Small intestine (tissue), 7 donors: ENCODE data around the gene KRTAP10-4. TPM values are rescaled to one million over a fixed set of nuclear protein-coding genes. Genes with fewer than 3 reads are reported as not detected.

Source experiments
- DNase-seq, 2 donors: peaks; one replicate each; pipeline versions ENCODE4 v3.0.0 to v3.0.0-alpha.2; 2013
- FAIRE-seq: peaks from 2 replicates; lab custom pipeline; 2012; peaks lifted over from hg19 to GRCh38; lab: Jason Lieb, UNC
- H3K27ac ChIP-seq, 3 donors: one replicate each; pipeline ENCODE4 v1.5.1; 2013; ENCODE audit warnings: low read length in 2 of 3, mild to moderate bottlenecking in 2 of 3, control low read depth in 1 of 3, inconsistent platforms in 1 of 3, low read depth in 1 of 3, moderate library complexity in 1 of 3
- H3K27me3 ChIP-seq, 3 donors: one replicate each; pipeline ENCODE4 v1.6.1; 2013; ENCODE audit warnings: low read length in 3 of 3, inconsistent platforms in 1 of 3; ENCODE audit not compliant: control insufficient read depth in 3 of 3, insufficient read depth in 3 of 3
- H3K36me3 ChIP-seq, 3 donors: one replicate each; pipeline ENCODE4 v1.6.1; 2013; ENCODE audit warnings: low read length in 3 of 3, inconsistent platforms in 1 of 3, low read depth in 1 of 3, mild to moderate bottlenecking in 1 of 3, moderate library complexity in 1 of 3; ENCODE audit not compliant: control insufficient read depth in 3 of 3, insufficient read depth in 2 of 3
- H3K4me1 ChIP-seq, 3 donors: one replicate each; pipeline ENCODE4 v1.6.1; 2013; ENCODE audit warnings: low read length in 2 of 3, inconsistent platforms in 1 of 3, low read depth in 1 of 3, mild to moderate bottlenecking in 1 of 3, moderate library complexity in 1 of 3; ENCODE audit not compliant: control insufficient read depth in 3 of 3, insufficient read depth in 2 of 3
- H3K4me3 ChIP-seq, 3 donors: one replicate each; pipeline ENCODE4 v1.5.1; 2013; ENCODE audit warnings: low read length in 3 of 3, control low read depth in 1 of 3, inconsistent platforms in 1 of 3, low read depth in 1 of 3, mild to moderate bottlenecking in 1 of 3, moderate library complexity in 1 of 3
- H3K9me3 ChIP-seq, 2 donors: one replicate each; pipeline ENCODE4 v1.6.1; 2013; ENCODE audit warnings: low read depth in 1 of 2, low read length in 1 of 2; ENCODE audit not compliant: control insufficient read depth in 2 of 2, insufficient read depth in 1 of 2
- WGBS, 3 donors: extraction: QIAGEN DNeasy Blood & Tissue Kit; methylation state at CpG; one replicate each; pipeline ENCODE4 v1.1.7; 2013; 5-methylcytosine and 5-hydroxymethylcytosine counted together
- polyA plus RNA-seq, 4 donors: library from polyadenylated mRNA; stranded (reverse) in 3 of 4; unstranded in 1 of 4; fragments of 200-250 nt in 3 of 4; fragments of 120-200 nt in 1 of 4; gene quantifications; one replicate each; pipeline versions ENCODE4 v1.2.1 to v1.2.3, GENCODE V29; 2013
- donor health status: healthy with polysubstance abuse.
- donor health status: control.
- donor health status: control.
- donor health status: Bipolar disorder and iron deficiency.
- donor health status: healthy.

Gene KRTAP10-4
- polyA plus RNA-seq, 4 donors = not detected

DNA sequence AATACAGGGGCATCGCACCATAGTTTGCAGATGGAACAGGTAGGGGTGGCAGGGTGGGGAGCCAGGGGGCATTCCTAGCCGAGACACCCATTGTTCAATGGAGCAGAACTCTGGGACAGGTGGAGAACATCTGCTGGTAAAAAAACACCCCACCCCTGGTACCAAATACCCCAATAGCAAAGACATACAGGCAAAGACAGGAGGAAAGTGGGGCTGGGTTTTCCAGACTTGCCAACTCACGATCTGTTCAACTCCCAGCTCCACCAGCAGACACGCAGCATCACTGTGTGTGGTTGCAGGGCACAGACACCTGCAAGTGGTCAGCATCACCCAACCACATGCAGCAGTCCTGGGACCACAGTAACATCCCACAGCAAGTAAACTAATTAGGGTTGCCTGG, 38.0 kb downstream of the KRTAP10-4 start:
- no peak overlapping the region for H3K27ac ChIP-seq
- no peaks in the 10 kb centered on the region for H3K4me1 ChIP-seq
- H3K36me3 ChIP-seq = no peaks in the 10 kb centered on the region
- DNase-seq (no peak), FAIRE-seq (no peak)
- 72 to 84% (median 80%) methylated on average over 4 of the region's 4 CpGs for WGBS, 3 donors
- H3K27me3 ChIP-seq = peaks cover 0 to under 1% (median 0%) of the 10 kb centered on the region in 3 donors
- peaks cover 0 to 18% of the 10 kb centered on the region in 2 donors for H3K9me3 ChIP-seq
- no peak overlapping the region for H3K4me3 ChIP-seq

DNA sequence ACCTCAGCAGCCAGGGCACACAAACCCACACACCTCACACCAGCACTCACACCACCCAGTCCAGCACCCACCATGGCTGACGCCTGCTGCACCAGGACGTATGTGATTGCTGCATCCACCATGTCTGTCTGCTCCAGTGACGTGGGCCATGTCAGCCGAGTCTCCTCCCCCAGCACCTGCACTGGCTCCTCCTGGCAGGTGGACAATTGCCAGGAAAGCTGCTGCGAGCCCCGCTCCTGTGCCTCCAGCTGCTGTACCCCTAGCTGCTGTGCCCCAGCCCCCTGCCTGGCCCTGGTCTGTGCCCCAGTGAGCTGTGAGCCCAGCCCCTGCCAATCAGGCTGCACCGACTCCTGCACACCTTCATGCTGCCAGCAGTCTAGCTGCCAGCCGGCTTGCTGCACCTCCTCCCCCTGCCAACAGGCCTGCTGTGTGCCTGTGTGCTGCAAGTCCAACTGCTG, 38.5 kb downstream of the KRTAP10-4 start, which contains the start of gene KRTAP10-8:
Gene KRTAP10-8 (plus strand): TSS at position 51 of the 458 bp plus-strand sequence. CDS start 22 bp downstream, at position 73.
- H3K36me3 ChIP-seq = no peaks in the 10 kb centered on the region
- no peak for DNase-seq

GRCh38 chr21:44612669-44613229, 39.2 kb downstream of the KRTAP10-4 start:
- no peak overlapping the region for H3K4me3 ChIP-seq
- H3K4me1 ChIP-seq = no peaks in the 10 kb centered on the region
- peaks cover 0 to 2% (median 0%) of the 10 kb centered on the region in 3 donors for H3K27me3 ChIP-seq
- DNase-seq (no peak), FAIRE-seq (no peak)
- H3K9me3 ChIP-seq = peaks cover 0 to 18% of the 10 kb centered on the region in 2 donors
- H3K27ac ChIP-seq = no peak overlapping the region
- WGBS, 3 donors = 70 to 85% (median 77%) methylated on average over 12 to 13 of the region's 13 CpGs
- no peaks in the 10 kb centered on the region for H3K36me3 ChIP-seq

More for the DNA sequence above, 38.5 kb downstream of the KRTAP10-4 start, which contains the start of gene KRTAP10-8:
- no peak for FAIRE-seq
- Histone ChIP-seq H3K27ac (no peak within 1 kb of the TSS), H3K4me1 (no peaks in the 10 kb centered on the region), H3K9me3 (peaks cover 0 to 18% of the 10 kb centered on the region in 2 donors), H3K4me3 (no peak within 1 kb of the TSS), H3K27me3 (peaks cover 0 to 2% (median 0%) of the 10 kb centered on the region in 3 donors)
- WGBS, 3 donors = 41 to 84% (median 63%) methylated on average over 8 of the region's 8 CpGs

DNA sequence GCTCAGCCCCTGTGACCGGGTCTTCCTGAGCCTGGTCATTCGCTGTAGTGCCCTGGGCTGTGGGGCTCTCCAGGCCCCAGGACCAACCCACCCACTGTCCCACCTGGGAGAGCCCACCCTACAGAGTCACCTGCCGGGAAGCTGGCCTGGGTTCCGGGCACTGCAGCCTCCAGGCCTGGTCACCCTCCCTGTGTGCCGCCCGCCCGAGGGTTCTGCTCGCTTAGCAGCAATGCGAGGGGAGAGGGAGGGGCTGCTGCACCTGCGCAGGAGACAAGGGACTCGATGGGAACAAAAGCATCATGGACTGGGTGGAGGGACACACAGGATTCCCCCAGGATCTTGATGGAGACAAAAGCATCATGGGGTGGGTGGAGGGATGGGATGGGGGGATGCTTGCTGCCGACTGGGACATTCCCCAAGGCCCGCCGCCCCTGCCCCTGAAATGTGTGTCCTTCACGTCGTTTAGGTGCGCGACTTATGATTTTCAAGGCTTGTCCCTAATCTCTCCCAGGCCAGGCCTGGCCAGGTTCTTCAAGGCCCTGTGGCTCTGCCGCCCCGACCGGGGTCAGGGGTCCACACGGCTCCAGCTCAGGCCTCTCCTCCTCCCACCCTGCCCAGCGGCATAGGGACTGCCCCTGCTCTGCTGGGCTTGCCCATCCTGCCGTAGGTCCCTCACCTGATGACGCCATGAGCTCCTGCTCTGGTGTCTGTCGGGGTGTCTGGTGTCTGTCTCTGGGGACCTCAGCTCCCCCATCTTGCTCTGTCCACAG, 40.0 kb downstream of the KRTAP10-4 start:
- FAIRE-seq = no peak
- no peak overlapping the region for H3K4me3 ChIP-seq
- no peaks in the 10 kb centered on the region for H3K36me3 ChIP-seq
- no peak overlapping the region for H3K27ac ChIP-seq
- WGBS, 3 donors = 79 to 87% (median 86%) methylated on average over 20 to 26 of the region's 26 CpGs
- peaks cover 0 to 2% (median 0%) of the 10 kb centered on the region in 3 donors for H3K4me1 ChIP-seq
- peaks cover 0 to 2% (median 0%) of the 10 kb centered on the region in 3 donors for H3K27me3 ChIP-seq
- no peak for DNase-seq
- H3K9me3 ChIP-seq = peaks cover 0 to 18% of the 10 kb centered on the region in 2 donors

DNA sequence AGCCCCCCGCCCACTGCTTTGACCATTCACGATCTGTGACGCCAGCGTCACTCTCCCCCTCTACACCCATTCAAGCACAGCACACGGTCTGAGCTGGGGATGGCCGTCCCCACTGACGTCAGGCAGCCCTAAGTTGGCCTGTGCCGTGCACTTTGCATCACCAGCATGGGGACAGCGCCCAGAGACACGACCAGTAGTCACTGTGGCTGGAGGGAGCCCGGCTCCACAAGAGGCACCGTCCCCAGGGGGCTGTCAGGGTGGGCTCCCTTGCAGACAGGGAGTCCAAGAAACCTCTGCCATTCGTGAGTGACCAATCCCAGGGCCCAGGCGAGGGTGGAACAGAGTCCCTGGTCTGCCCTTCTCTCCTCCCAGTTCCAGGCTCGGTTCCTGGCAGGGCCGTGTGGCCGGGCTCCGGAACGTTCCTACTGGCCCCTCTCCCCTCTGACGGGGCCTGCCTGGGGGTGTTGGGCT, 40.7 kb downstream of the KRTAP10-4 start:
- Histone ChIP-seq H3K27me3 (peaks cover 0 to 2% (median 0%) of the 10 kb centered on the region in 3 donors), H3K4me3 (no peak overlapping the region), H3K4me1 (peaks cover 0 to 2% (median 0%) of the 10 kb centered on the region in 3 donors), H3K9me3 (peaks cover 0 to 18% of the 10 kb centered on the region in 2 donors), H3K36me3 (no peaks in the 10 kb centered on the region), H3K27ac (no peak overlapping the region)
- DNase-seq (no peak), FAIRE-seq (no peak)
- WGBS, 3 donors = 79 to 85% (median 79%) methylated on average over 20 of the region's 20 CpGs

GRCh38 chr21:44614961-44615391, 41.4 kb downstream of the KRTAP10-4 start:
- Histone ChIP-seq H3K4me1 (peaks cover 0 to 2% (median 0%) of the 10 kb centered on the region in 3 donors), H3K27me3 (peaks cover 0 to 2% (median 0%) of the 10 kb centered on the region in 3 donors), H3K36me3 (no peaks in the 10 kb centered on the region), H3K27ac (no peak overlapping the region), H3K4me3 (no peak overlapping the region), H3K9me3 (peaks cover 0 to 18% of the 10 kb centered on the region in 2 donors)
- 83 to 87% (median 84%) methylated on average over 28 of the region's 28 CpGs for WGBS, 3 donors
- no peak for FAIRE-seq
- no peak for DNase-seq

- Histone ChIP-seq H3K9me3 (peaks cover 0 to 13% of the 10 kb centered on the region in 2 donors), H3K27me3 (peaks cover 0 to 2% (median 0%) of the 10 kb centered on the region in 3 donors), H3K4me3 (no peak overlapping the region), H3K27ac (no peak overlapping the region), H3K36me3 (no peaks in the 10 kb centered on the region), H3K4me1 (peaks cover 0 to 2% (median 0%) of the 10 kb centered on the region in 3 donors)
- DNase-seq (no peak), FAIRE-seq (no peak)
- 68 to 80% (median 79%) methylated on average over 8 of the region's 8 CpGs for WGBS, 3 donors
Observed at GRCh38 chr21:44615466-44615865, 41.9 kb downstream of the KRTAP10-4 start.

GRCh38 chr21:44615911-44616590, 42.5 kb downstream of the KRTAP10-4 start:
- H3K9me3 ChIP-seq = peaks cover 0 to 9% of the 10 kb centered on the region in 2 donors
- FAIRE-seq (no peak), DNase-seq (no peak)
- no peak overlapping the region for H3K27ac ChIP-seq
- H3K36me3 ChIP-seq = no peaks in the 10 kb centered on the region
- 74 to 82% (median 79%) methylated on average over 17 of the region's 17 CpGs for WGBS, 3 donors
- no peak overlapping the region for H3K4me3 ChIP-seq
- H3K4me1 ChIP-seq = peaks cover 0 to 2% (median 0%) of the 10 kb centered on the region in 3 donors
- H3K27me3 ChIP-seq = peaks cover 0 to 2% (median 0%) of the 10 kb centered on the region in 3 donors
